Activated CD4-positive, alpha-beta memory T cell treated with anti-CD3 and anti-CD28 coated beads, Interleukin-2, amount 10 ng/mL, durations not matched to agents 7 days and 5 days (primary cell): ENCODE data around the gene ADAMTS17. TPM values are rescaled to one million over a fixed set of nuclear protein-coding genes. Genes with fewer than 3 reads are reported as not detected.

ENCODE experiments used
- CTCF ChIA-PET: fragments of 350-600 bp; sonication (Branson Sonifier 250); formaldehyde crosslinking; loops from one replicate; lab custom pipeline; 2021; ENCODE audit warnings: antibody characterized with exemption, inconsistent platforms; lab: Charles Lee
- POLR2A ChIA-PET: fragments of 350-600 bp; sonication (Branson Sonifier 250); formaldehyde crosslinking; loops from one replicate; lab custom pipeline; 2021; ENCODE audit warnings: antibody characterized with exemption; lab: Charles Lee
- DNase-seq: peaks from one replicate; pipeline ENCODE4 v3.0.0-alpha.2; 2020
- H3K27ac Mint-ChIP-seq: one replicate; pipeline ENCODE4 v1.8.0; 2021; ENCODE audit warnings: mild to moderate bottlenecking, mixed read lengths
- H3K27me3 Mint-ChIP-seq: one replicate; pipeline ENCODE4 v1.8.0; 2021; ENCODE audit warnings: mixed read lengths
- H3K36me3 Mint-ChIP-seq: one replicate; pipeline ENCODE4 v1.8.0; 2021; ENCODE audit warnings: low read depth, mixed read lengths
- H3K4me1 Mint-ChIP-seq: one replicate; pipeline ENCODE4 v1.8.0; 2021; ENCODE audit warnings: mixed read lengths
- H3K4me3 Mint-ChIP-seq: one replicate; pipeline ENCODE4 v1.8.0; 2021; ENCODE audit warnings: mild to moderate bottlenecking, mixed read lengths
- H3K9me3 Mint-ChIP-seq: one replicate; pipeline ENCODE4 v1.8.0; 2021; ENCODE audit warnings: mixed read lengths
- total RNA-seq, 2 experiments: library from RNA; stranded (reverse); gene quantifications; one replicate each; pipeline ENCODE4 v1.2.3, GENCODE V29; 2021

Gene ADAMTS17
- total RNA-seq, 2 experiments from 2014 or later, result 0.38 to 0.68 TPM

GRCh38 chr15:100103828-100104227 lies 237.9 kb downstream of the ADAMTS17 start:
- H3K4me1 Mint-ChIP-seq, result no peaks in the 10 kb centered on the region
- DNase-seq, result no peak
- CTCF ChIA-PET, result no interaction called here
- POLR2A ChIA-PET, result no interaction called here
- no peaks in the 10 kb centered on the region for H3K9me3 Mint-ChIP-seq
- no peak overlapping the region for H3K4me3 Mint-ChIP-seq
- H3K36me3 Mint-ChIP-seq, result no peaks in the 10 kb centered on the region
- no peaks in the 10 kb centered on the region for H3K27me3 Mint-ChIP-seq
- no peak overlapping the region for H3K27ac Mint-ChIP-seq

- H3K36me3 Mint-ChIP-seq, result no peaks in the 10 kb centered on the region
- no peaks in the 10 kb centered on the region for H3K27me3 Mint-ChIP-seq
- POLR2A ChIA-PET, result no interaction called here
- H3K4me1 Mint-ChIP-seq, result no peaks in the 10 kb centered on the region
- H3K27ac Mint-ChIP-seq, result no peak overlapping the region
- no peak for DNase-seq
- no peak overlapping the region for H3K4me3 Mint-ChIP-seq
- CTCF ChIA-PET, result no interaction called here
- no peaks in the 10 kb centered on the region for H3K9me3 Mint-ChIP-seq
Observed at GRCh38 chr15:100101426-100102089, 240.2 kb downstream of the ADAMTS17 start.

- ChIA-PET CTCF (no interaction called here), POLR2A (no interaction called here)
- Mint-ChIP-seq H3K9me3 (no peaks in the 10 kb centered on the region), H3K4me1 (no peaks in the 10 kb centered on the region), H3K4me3 (no peak overlapping the region), H3K36me3 (no peaks in the 10 kb centered on the region), H3K27ac (no peak overlapping the region), H3K27me3 (no peaks in the 10 kb centered on the region)
- DNase-seq, result no peak
Observed at GRCh38 chr15:100100926-100101325, 240.8 kb downstream of the ADAMTS17 start.

GRCh38 chr15:100099976-100100375 lies 241.8 kb downstream of the ADAMTS17 start:
- no peaks in the 10 kb centered on the region for H3K27me3 Mint-ChIP-seq
- no peaks in the 10 kb centered on the region for H3K9me3 Mint-ChIP-seq
- no peak overlapping the region for H3K27ac Mint-ChIP-seq
- peaks cover 1% of the 10 kb centered on the region for H3K4me1 Mint-ChIP-seq
- no peaks in the 10 kb centered on the region for H3K36me3 Mint-ChIP-seq
- ChIA-PET CTCF (no interaction called here), POLR2A (no interaction called here)
- no peak overlapping the region for H3K4me3 Mint-ChIP-seq
- no peak for DNase-seq

GRCh38 chr15:100098705-100099104 lies 243.1 kb downstream of the ADAMTS17 start:
- ChIA-PET POLR2A (no interaction called here), CTCF (no interaction called here)
- H3K4me3 Mint-ChIP-seq, result no peak overlapping the region
- H3K27ac Mint-ChIP-seq, result no peak overlapping the region
- H3K36me3 Mint-ChIP-seq, result no peaks in the 10 kb centered on the region
- DNase-seq, result no peak
- peaks cover 4% of the 10 kb centered on the region for H3K4me1 Mint-ChIP-seq
- H3K9me3 Mint-ChIP-seq, result no peaks in the 10 kb centered on the region
- no peaks in the 10 kb centered on the region for H3K27me3 Mint-ChIP-seq

GRCh38 chr15:100097342-100098127 lies 244.2 kb downstream of the ADAMTS17 start:
- POLR2A ChIA-PET, result no interaction called here
- Mint-ChIP-seq H3K27me3 (no peaks in the 10 kb centered on the region), H3K4me1 (peaks cover 4% of the 10 kb centered on the region), H3K9me3 (no peaks in the 10 kb centered on the region), H3K36me3 (no peaks in the 10 kb centered on the region), H3K4me3 (no peak overlapping the region), H3K27ac (no peak overlapping the region)
- no peak for DNase-seq
- CTCF ChIA-PET, result no interaction called here

- no peak overlapping the region for H3K4me3 Mint-ChIP-seq
- POLR2A ChIA-PET, result no interaction called here
- no peaks in the 10 kb centered on the region for H3K36me3 Mint-ChIP-seq
- CTCF ChIA-PET, result no interaction called here
- no peak for DNase-seq
- H3K27ac Mint-ChIP-seq, result no peak overlapping the region
- H3K27me3 Mint-ChIP-seq, result no peaks in the 10 kb centered on the region
- H3K4me1 Mint-ChIP-seq, result peaks cover 4% of the 10 kb centered on the region
- H3K9me3 Mint-ChIP-seq, result no peaks in the 10 kb centered on the region
Observed at GRCh38 chr15:100096700-100097099, 245.1 kb downstream of the ADAMTS17 start.

GRCh38 chr15:100096248-100096600 lies 245.6 kb downstream of the ADAMTS17 start:
- CTCF ChIA-PET, result no interaction called here
- POLR2A ChIA-PET, result no interaction called here
- no peaks in the 10 kb centered on the region for H3K27me3 Mint-ChIP-seq
- peaks cover 4% of the 10 kb centered on the region for H3K4me1 Mint-ChIP-seq
- no peak for DNase-seq
- H3K27ac Mint-ChIP-seq, result no peak overlapping the region
- no peak overlapping the region for H3K4me3 Mint-ChIP-seq
- no peaks in the 10 kb centered on the region for H3K36me3 Mint-ChIP-seq
- no peaks in the 10 kb centered on the region for H3K9me3 Mint-ChIP-seq

GRCh38 chr15:100095541-100096247 lies 246.1 kb downstream of the ADAMTS17 start:
- POLR2A ChIA-PET, result no interaction called here
- H3K27ac Mint-ChIP-seq, result no peak overlapping the region

GRCh38 chr15:100094127-100094510 lies 247.7 kb downstream of the ADAMTS17 start:
- DNase-seq, result no peak
- Mint-ChIP-seq H3K27ac (no peak overlapping the region), H3K9me3 (no peaks in the 10 kb centered on the region), H3K4me3 (no peak overlapping the region), H3K27me3 (no peaks in the 10 kb centered on the region), H3K36me3 (no peaks in the 10 kb centered on the region), H3K4me1 (peaks cover 4% of the 10 kb centered on the region)
- ChIA-PET CTCF (no interaction called here), POLR2A (no interaction called here)

More at GRCh38 chr15:100095541-100096247, 246.1 kb downstream of the ADAMTS17 start:
- peaks cover 4% of the 10 kb centered on the region for H3K4me1 Mint-ChIP-seq
- CTCF ChIA-PET, result no interaction called here
- no peaks in the 10 kb centered on the region for H3K27me3 Mint-ChIP-seq
- no peaks in the 10 kb centered on the region for H3K36me3 Mint-ChIP-seq
- H3K4me3 Mint-ChIP-seq, result no peak overlapping the region
- no peak for DNase-seq
- H3K9me3 Mint-ChIP-seq, result no peaks in the 10 kb centered on the region

- Mint-ChIP-seq H3K27ac (no peak overlapping the region), H3K4me1 (peaks cover 4% of the 10 kb centered on the region), H3K27me3 (no peaks in the 10 kb centered on the region), H3K9me3 (no peaks in the 10 kb centered on the region), H3K36me3 (no peaks in the 10 kb centered on the region), H3K4me3 (no peak overlapping the region)
- no peak for DNase-seq
- ChIA-PET CTCF (no interaction called here), POLR2A (no interaction called here)
Observed at GRCh38 chr15:100093211-100094126, 248.3 kb downstream of the ADAMTS17 start.

GRCh38 chr15:100092034-100092433 lies 249.7 kb downstream of the ADAMTS17 start:
- Mint-ChIP-seq H3K4me3 (no peak overlapping the region), H3K27ac (no peak overlapping the region), H3K27me3 (no peaks in the 10 kb centered on the region), H3K4me1 (peaks cover 4% of the 10 kb centered on the region), H3K9me3 (no peaks in the 10 kb centered on the region), H3K36me3 (no peaks in the 10 kb centered on the region)
- DNase-seq, result no peak
- POLR2A ChIA-PET, result no interaction called here
- CTCF ChIA-PET, result no interaction called here

GRCh38 chr15:100090411-100090810 lies 251.4 kb downstream of the ADAMTS17 start:
- ChIA-PET POLR2A (no interaction called here), CTCF (no interaction called here)
- no peak overlapping the region for H3K27ac Mint-ChIP-seq
- H3K4me1 Mint-ChIP-seq, result peaks cover 4% of the 10 kb centered on the region
- H3K27me3 Mint-ChIP-seq, result no peaks in the 10 kb centered on the region
- H3K4me3 Mint-ChIP-seq, result no peak overlapping the region
- no peaks in the 10 kb centered on the region for H3K36me3 Mint-ChIP-seq
- no peak for DNase-seq
- no peaks in the 10 kb centered on the region for H3K9me3 Mint-ChIP-seq
